Liver (tissue), 9 donors: ENCODE data around the gene SEMA3E. TPM values are rescaled to one million over a fixed set of nuclear protein-coding genes. Genes with fewer than 3 reads are reported as not detected.

Source experiments
- DNase-seq: peaks from one replicate; pipeline ENCODE4 v3.0.0-alpha.2; 2017; ENCODE audit warnings: low spot score
- H3K27ac ChIP-seq, 2 donors: one replicate each; pipeline ENCODE4 v1.7.0; 2013; ENCODE audit warnings: inconsistent platforms in 2 of 2, low read length in 2 of 2, control low read depth in 1 of 2, low read depth in 1 of 2, mild to moderate bottlenecking in 1 of 2
- H3K27me3 ChIP-seq, 4 donors: one replicate each; pipeline versions ENCODE4 v1.6.1 to v1.7.0; 2013; ENCODE audit warnings: low read length in 3 of 4, inconsistent platforms in 1 of 4, mild to moderate bottlenecking in 1 of 4, moderate library complexity in 1 of 4; ENCODE audit not compliant: control insufficient read depth in 4 of 4, insufficient read depth in 4 of 4
- H3K36me3 ChIP-seq, 4 donors: one replicate each; pipeline versions ENCODE4 v1.6.1 to v1.7.0; 2013; ENCODE audit warnings: low read length in 3 of 4, mild to moderate bottlenecking in 3 of 4, low read depth in 1 of 4, moderate library complexity in 1 of 4; ENCODE audit not compliant: control insufficient read depth in 4 of 4, insufficient read depth in 3 of 4
- H3K4me1 ChIP-seq, 4 donors: one replicate each; pipeline versions ENCODE4 v1.6.1 to v1.7.0; 2013; ENCODE audit warnings: low read length in 3 of 4, mild to moderate bottlenecking in 3 of 4, moderate library complexity in 1 of 4; ENCODE audit not compliant: control insufficient read depth in 4 of 4, insufficient read depth in 4 of 4
- H3K4me3 ChIP-seq, 3 donors: one replicate each; pipeline versions ENCODE4 v1.6.1 to v1.7.0; 2013; ENCODE audit warnings: low read length in 3 of 3, control low read depth in 1 of 3, low read depth in 1 of 3, mild to moderate bottlenecking in 1 of 3
- H3K9ac ChIP-seq, 2 donors: one replicate each; pipeline ENCODE4 v1.7.0; 2013; ENCODE audit warnings: low read length in 2 of 2, mild to moderate bottlenecking in 2 of 2, moderate library complexity in 2 of 2, control low read depth in 1 of 2, low read depth in 1 of 2
- H3K9me3 ChIP-seq, 4 donors: one replicate each; pipeline versions ENCODE4 v1.6.1 to v1.7.0; 2013; ENCODE audit warnings: low read length in 3 of 4; ENCODE audit not compliant: control insufficient read depth in 4 of 4
- EGR1 ChIP-seq, 2 donors: IDR thresholded peaks; 2 replicates each; pipeline ENCODE4 v1.6.1; 2016 to 2018; ENCODE audit warnings: antibody characterized with exemption in 2 of 2, low read depth in 2 of 2
- FOXA1 ChIP-seq: IDR thresholded peaks from 2 replicates; pipeline ENCODE4 v1.6.1; 2016; ENCODE audit warnings: antibody characterized with exemption
- FOXA2 ChIP-seq: IDR thresholded peaks from 2 replicates; pipeline ENCODE4 v1.6.1; 2016; ENCODE audit warnings: antibody characterized with exemption
- GABPA ChIP-seq, 2 donors: IDR thresholded peaks in 1 of 2; conservative IDR thresholded peaks in 1 of 2; 2 replicates each; pipeline ENCODE4 v1.6.1; 2016; ENCODE audit warnings: antibody characterized with exemption in 2 of 2, mild to moderate bottlenecking in 1 of 2, moderate library complexity in 1 of 2
- HNF4A ChIP-seq, 2 donors: conservative IDR thresholded peaks; 2 replicates each; pipeline ENCODE4 v1.6.1; 2016; ENCODE audit warnings: antibody characterized with exemption in 2 of 2, mild to moderate bottlenecking in 2 of 2
- HNF4G ChIP-seq: IDR thresholded peaks from 2 replicates; pipeline ENCODE4 v1.6.1; 2016; ENCODE audit warnings: antibody characterized with exemption
- JUND ChIP-seq, 2 donors: IDR thresholded peaks; 2 replicates each; pipeline ENCODE4 v1.6.1; 2016; ENCODE audit warnings: antibody characterized with exemption in 2 of 2
- NR2F2 ChIP-seq: IDR thresholded peaks from 2 replicates; pipeline ENCODE4 v1.6.1; 2016; ENCODE audit warnings: antibody characterized with exemption
- RAD21 ChIP-seq, 2 donors: IDR thresholded peaks; 2 replicates each; pipeline ENCODE4 v1.6.1; 2016; ENCODE audit warnings: antibody characterized with exemption in 2 of 2, mild to moderate bottlenecking in 2 of 2
- RXRA ChIP-seq, 2 donors: IDR thresholded peaks; 2 replicates each; pipeline ENCODE4 v1.6.1; 2017 to 2018; ENCODE audit warnings: antibody characterized with exemption in 2 of 2, mild to moderate bottlenecking in 1 of 2
- SP1 ChIP-seq: IDR thresholded peaks from 2 replicates; pipeline ENCODE4 v1.6.1; 2018; ENCODE audit warnings: antibody characterized with exemption, mild to moderate bottlenecking
- TAF1 ChIP-seq: conservative IDR thresholded peaks from 2 replicates; pipeline ENCODE4 v1.6.1; 2016; ENCODE audit warnings: antibody characterized with exemption, mild to moderate bottlenecking
- YY1 ChIP-seq: IDR thresholded peaks from 2 replicates; pipeline ENCODE4 v1.6.1; 2016; ENCODE audit warnings: antibody characterized with exemption, mild to moderate bottlenecking
- WGBS: extraction: QIAGEN DNeasy Blood & Tissue Kit; methylation state at CpG from one replicate; pipeline ENCODE4 v1.1.7; 2013; 5-methylcytosine and 5-hydroxymethylcytosine counted together
- polyA plus RNA-seq, 2 donors: library from polyadenylated mRNA; stranded (reverse) in 1 of 2; unstranded in 1 of 2; fragments of 200-250 nt in 1 of 2; fragments of >200 nt in 1 of 2; fragmentation: Nextera tagmentation in 1 of 2; extraction: Ambion mirVana in 1 of 2; gene quantifications; one replicate each; pipeline versions ENCODE4 v1.2.1 to v1.2.3, GENCODE V29; 2013 to 2015
- total RNA-seq, 2 donors: library from RNA; depleted of rRNA; stranded (reverse); fragments of >200 nt; gene quantifications; one replicate each; pipeline ENCODE4 v1.2.3, GENCODE V29; 2014
- TF ChIP-seq, protein P1 (sequence below): IDR thresholded peaks from 2 replicates; pipeline ENCODE4 v1.6.1; 2016; ENCODE audit warnings: antibody characterized with exemption, mild to moderate bottlenecking
- TF ChIP-seq, protein P2 (sequence below): IDR thresholded peaks from 2 replicates; pipeline ENCODE4 v1.6.1; 2016; ENCODE audit warnings: antibody characterized with exemption
- TF ChIP-seq, protein P3 (sequence below): IDR thresholded peaks from 2 replicates; pipeline ENCODE4 v1.6.1; 2016; ENCODE audit warnings: antibody characterized with exemption
- TF ChIP-seq, protein P4 (sequence below): IDR thresholded peaks from 2 replicates; pipeline ENCODE4 v1.6.1; 2016; ENCODE audit warnings: antibody characterized with exemption
- TF ChIP-seq, protein P5 (sequence below): fragments of 150-350 bp; IDR thresholded peaks from 2 replicates; pipeline ENCODE4 v1.5.1; 2017; ENCODE audit warnings: improper control_type of control experiment, low read depth, low read length; ENCODE audit not compliant: missing input control
- donor health status: healthy.
- donor health status: healthy.
- donor health status: healthy.
- donor health status: healthy.
- donor health status: healthy.

SEMA3E gene
- total and polyA plus RNA-seq, 4 donors, result 0.20 to 1.2 (median 0.59) TPM; not detected in 1

DNA sequence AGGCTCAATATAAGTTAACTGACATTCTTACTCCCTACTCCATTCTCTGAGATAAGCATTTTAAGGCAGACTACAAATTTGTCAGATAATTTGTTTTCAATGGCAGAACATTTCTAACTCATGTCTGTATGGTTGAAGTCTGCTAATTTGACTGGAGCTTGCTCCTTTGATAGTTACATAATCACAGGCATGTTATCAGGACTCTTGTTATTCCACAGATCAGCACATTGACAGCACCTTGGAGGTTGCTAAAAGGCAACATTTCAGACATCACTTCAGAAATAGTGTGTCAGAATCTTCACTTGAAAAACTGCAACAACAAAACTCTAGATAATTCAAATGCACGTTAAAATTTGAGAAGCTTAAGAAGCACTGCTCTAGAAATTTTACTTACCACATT is 327.9 kb downstream of the SEMA3E start (continued):
- TF ChIP-seq, protein P1, sequence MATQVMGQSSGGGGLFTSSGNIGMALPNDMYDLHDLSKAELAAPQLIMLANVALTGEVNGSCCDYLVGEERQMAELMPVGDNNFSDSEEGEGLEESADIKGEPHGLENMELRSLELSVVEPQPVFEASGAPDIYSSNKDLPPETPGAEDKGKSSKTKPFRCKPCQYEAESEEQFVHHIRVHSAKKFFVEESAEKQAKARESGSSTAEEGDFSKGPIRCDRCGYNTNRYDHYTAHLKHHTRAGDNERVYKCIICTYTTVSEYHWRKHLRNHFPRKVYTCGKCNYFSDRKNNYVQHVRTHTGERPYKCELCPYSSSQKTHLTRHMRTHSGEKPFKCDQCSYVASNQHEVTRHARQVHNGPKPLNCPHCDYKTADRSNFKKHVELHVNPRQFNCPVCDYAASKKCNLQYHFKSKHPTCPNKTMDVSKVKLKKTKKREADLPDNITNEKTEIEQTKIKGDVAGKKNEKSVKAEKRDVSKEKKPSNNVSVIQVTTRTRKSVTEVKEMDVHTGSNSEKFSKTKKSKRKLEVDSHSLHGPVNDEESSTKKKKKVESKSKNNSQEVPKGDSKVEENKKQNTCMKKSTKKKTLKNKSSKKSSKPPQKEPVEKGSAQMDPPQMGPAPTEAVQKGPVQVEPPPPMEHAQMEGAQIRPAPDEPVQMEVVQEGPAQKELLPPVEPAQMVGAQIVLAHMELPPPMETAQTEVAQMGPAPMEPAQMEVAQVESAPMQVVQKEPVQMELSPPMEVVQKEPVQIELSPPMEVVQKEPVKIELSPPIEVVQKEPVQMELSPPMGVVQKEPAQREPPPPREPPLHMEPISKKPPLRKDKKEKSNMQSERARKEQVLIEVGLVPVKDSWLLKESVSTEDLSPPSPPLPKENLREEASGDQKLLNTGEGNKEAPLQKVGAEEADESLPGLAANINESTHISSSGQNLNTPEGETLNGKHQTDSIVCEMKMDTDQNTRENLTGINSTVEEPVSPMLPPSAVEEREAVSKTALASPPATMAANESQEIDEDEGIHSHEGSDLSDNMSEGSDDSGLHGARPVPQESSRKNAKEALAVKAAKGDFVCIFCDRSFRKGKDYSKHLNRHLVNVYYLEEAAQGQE, result no peak
- TF ChIP-seq SP1 (no peak), YY1 (no peak), JUND (IDR thresholded peaks at IDR 0.05) (no peak)

DNA sequence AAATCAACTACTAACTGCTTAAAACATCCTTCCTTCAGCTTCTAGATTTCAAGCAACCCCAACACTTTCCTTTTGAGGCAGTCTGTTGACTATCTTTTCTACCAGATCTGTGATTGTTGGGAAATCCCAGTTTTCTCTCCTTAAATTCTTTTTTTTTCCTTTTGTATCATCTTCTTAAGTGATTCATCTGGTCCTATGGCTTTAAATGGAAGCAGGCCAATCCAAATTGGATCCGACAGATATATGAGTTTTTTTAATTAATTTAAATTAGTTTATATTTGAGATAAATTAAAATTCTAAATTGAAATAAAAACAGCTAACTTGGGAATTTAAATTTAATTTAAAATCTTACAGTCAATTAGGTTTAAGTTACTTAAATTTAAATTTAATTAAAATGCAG is 335.0 kb downstream of the SEMA3E start:
- WGBS, result 78% methylated on average over 1 of the region's 1 CpG
- no peak overlapping the region for H3K9ac ChIP-seq
- TF ChIP-seq FOXA2 (no peak), RAD21 (IDR thresholded peaks at IDR 0.05) (no peak), RXRA (IDR thresholded peaks at IDR 0.05) (no peak), HNF4G (no peak), GABPA (IDR thresholded peaks at IDR 0.05 in 1 of 2, conservative IDR thresholded peaks at IDR 0.05 in 1 of 2) (no peak), HNF4A (conservative IDR thresholded peaks at IDR 0.05) (no peak), FOXA1 (no peak), TAF1 (no peak), JUND (IDR thresholded peaks at IDR 0.05) (no peak), NR2F2 (no peak), YY1 (no peak), SP1 (no peak), EGR1 (IDR thresholded peaks at IDR 0.05; ENCODE audit: low read depth in 2 of 2) (no peak)
- TF ChIP-seq, protein P2, sequence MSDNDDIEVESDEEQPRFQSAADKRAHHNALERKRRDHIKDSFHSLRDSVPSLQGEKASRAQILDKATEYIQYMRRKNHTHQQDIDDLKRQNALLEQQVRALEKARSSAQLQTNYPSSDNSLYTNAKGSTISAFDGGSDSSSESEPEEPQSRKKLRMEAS, result no peak
- TF ChIP-seq, protein P1, result no peak
- TF ChIP-seq, protein P3, sequence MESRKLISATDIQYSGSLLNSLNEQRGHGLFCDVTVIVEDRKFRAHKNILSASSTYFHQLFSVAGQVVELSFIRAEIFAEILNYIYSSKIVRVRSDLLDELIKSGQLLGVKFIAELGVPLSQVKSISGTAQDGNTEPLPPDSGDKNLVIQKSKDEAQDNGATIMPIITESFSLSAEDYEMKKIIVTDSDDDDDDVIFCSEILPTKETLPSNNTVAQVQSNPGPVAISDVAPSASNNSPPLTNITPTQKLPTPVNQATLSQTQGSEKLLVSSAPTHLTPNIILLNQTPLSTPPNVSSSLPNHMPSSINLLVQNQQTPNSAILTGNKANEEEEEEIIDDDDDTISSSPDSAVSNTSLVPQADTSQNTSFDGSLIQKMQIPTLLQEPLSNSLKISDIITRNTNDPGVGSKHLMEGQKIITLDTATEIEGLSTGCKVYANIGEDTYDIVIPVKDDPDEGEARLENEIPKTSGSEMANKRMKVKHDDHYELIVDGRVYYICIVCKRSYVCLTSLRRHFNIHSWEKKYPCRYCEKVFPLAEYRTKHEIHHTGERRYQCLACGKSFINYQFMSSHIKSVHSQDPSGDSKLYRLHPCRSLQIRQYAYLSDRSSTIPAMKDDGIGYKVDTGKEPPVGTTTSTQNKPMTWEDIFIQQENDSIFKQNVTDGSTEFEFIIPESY, result no peak
- TF ChIP-seq, protein P4, sequence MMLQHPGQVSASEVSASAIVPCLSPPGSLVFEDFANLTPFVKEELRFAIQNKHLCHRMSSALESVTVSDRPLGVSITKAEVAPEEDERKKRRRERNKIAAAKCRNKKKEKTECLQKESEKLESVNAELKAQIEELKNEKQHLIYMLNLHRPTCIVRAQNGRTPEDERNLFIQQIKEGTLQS, result no peak
- TF ChIP-seq, protein P5, sequence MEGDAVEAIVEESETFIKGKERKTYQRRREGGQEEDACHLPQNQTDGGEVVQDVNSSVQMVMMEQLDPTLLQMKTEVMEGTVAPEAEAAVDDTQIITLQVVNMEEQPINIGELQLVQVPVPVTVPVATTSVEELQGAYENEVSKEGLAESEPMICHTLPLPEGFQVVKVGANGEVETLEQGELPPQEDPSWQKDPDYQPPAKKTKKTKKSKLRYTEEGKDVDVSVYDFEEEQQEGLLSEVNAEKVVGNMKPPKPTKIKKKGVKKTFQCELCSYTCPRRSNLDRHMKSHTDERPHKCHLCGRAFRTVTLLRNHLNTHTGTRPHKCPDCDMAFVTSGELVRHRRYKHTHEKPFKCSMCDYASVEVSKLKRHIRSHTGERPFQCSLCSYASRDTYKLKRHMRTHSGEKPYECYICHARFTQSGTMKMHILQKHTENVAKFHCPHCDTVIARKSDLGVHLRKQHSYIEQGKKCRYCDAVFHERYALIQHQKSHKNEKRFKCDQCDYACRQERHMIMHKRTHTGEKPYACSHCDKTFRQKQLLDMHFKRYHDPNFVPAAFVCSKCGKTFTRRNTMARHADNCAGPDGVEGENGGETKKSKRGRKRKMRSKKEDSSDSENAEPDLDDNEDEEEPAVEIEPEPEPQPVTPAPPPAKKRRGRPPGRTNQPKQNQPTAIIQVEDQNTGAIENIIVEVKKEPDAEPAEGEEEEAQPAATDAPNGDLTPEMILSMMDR, result no peak
- H3K27ac ChIP-seq, result no peak overlapping the region
- no peaks in the 10 kb centered on the region for H3K9me3 ChIP-seq
- no peak overlapping the region for H3K4me3 ChIP-seq
- no peaks in the 10 kb centered on the region for H3K36me3 ChIP-seq
- H3K4me1 ChIP-seq, result no peaks in the 10 kb centered on the region
- no peak for DNase-seq
- no peaks in the 10 kb centered on the region for H3K27me3 ChIP-seq
